ENCODE measurements around the gene WDR93. TPM values are rescaled to one million over a fixed set of nuclear protein-coding genes. Genes with fewer than 3 reads are reported as not detected.

The WDR93 gene
- total RNA-seq, 1 experiment from 2014 or later, result 0.33 TPM

- Mint-ChIP-seq H3K4me3 (ENCODE audit: unreplicated experiment) (no peak overlapping the region), H3K4me1 (ENCODE audit: insufficient read depth, unreplicated experiment) (no peaks in the 10 kb centered on the region), H3K9me3 (ENCODE audit: unreplicated experiment) (no peaks in the 10 kb centered on the region), H3K27me3 (ENCODE audit: insufficient read depth, unreplicated experiment) (no peaks in the 10 kb centered on the region), H3K27ac (ENCODE audit: low read depth, unreplicated experiment) (no peak overlapping the region), H3K36me3 (ENCODE audit: insufficient read depth, unreplicated experiment) (no peaks in the 10 kb centered on the region)
- no TSS peak for BruUV-seq (replicated peaks)
- CTCF ChIA-PET, result interaction anchor here (0.7 to 1.4 kb wide), 3 partner anchors 12 to 133 kb away, joined by 3 to 8 read pairs (median 3); no protein-coding TSS in a partner anchor
- no peak for TF ChIP-seq CTCF (IDR thresholded peaks at IDR 0.05; ENCODE audit: unreplicated experiment)
- intact Hi-C loops (cut with micrococcal nuclease), result no loop called here
- POLR2A ChIA-PET, result no interaction called here
- DNase-seq (ENCODE audit: unreplicated experiment), result no peak
Observed at GRCh38 chr15:89728254-89728653, 37.6 kb downstream of the WDR93 start.

GRCh38 chr15:89731275-89731674 is 40.7 kb downstream of the WDR93 start:
- H3K4me1 Mint-ChIP-seq (ENCODE audit: insufficient read depth, unreplicated experiment), result no peaks in the 10 kb centered on the region
- intact Hi-C loops (cut with micrococcal nuclease), result loop anchor here (10.0 kb wide), 1 partner anchor 86 kb away; no protein-coding TSS in a partner anchor
- H3K4me3 Mint-ChIP-seq (ENCODE audit: unreplicated experiment), result no peak overlapping the region
- POLR2A ChIA-PET, result no interaction called here
- no peak for TF ChIP-seq CTCF (IDR thresholded peaks at IDR 0.05; ENCODE audit: unreplicated experiment)
- no peaks in the 10 kb centered on the region for H3K9me3 Mint-ChIP-seq (ENCODE audit: unreplicated experiment)
- no peak overlapping the region for H3K27ac Mint-ChIP-seq (ENCODE audit: low read depth, unreplicated experiment)
- DNase-seq (ENCODE audit: unreplicated experiment), result no peak
- no peaks in the 10 kb centered on the region for H3K36me3 Mint-ChIP-seq (ENCODE audit: insufficient read depth, unreplicated experiment)
- no TSS peak for BruUV-seq (replicated peaks)
- H3K27me3 Mint-ChIP-seq (ENCODE audit: insufficient read depth, unreplicated experiment), result peaks cover 30% of the 10 kb centered on the region
- CTCF ChIA-PET, result interaction anchor here (0.6 to 1.5 kb wide), 4 partner anchors 9 to 148 kb away, joined by 3 to 14 read pairs (median 5); no protein-coding TSS in a partner anchor

- POLR2A ChIA-PET, result interaction anchor here (0.6 to 0.9 kb wide), 3 partner anchors 12 to 180 kb away, joined by 3 read pairs; partner anchors contain the start of gene ARPIN
- Mint-ChIP-seq H3K4me3 (ENCODE audit: unreplicated experiment) (no peak overlapping the region), H3K4me1 (ENCODE audit: insufficient read depth, unreplicated experiment) (no peaks in the 10 kb centered on the region), H3K27me3 (ENCODE audit: insufficient read depth, unreplicated experiment) (peaks cover 38% of the 10 kb centered on the region), H3K36me3 (ENCODE audit: insufficient read depth, unreplicated experiment) (no peaks in the 10 kb centered on the region), H3K27ac (ENCODE audit: low read depth, unreplicated experiment) (no peak overlapping the region), H3K9me3 (ENCODE audit: unreplicated experiment) (no peaks in the 10 kb centered on the region)
- BruUV-seq (replicated peaks), result no TSS peak
- CTCF ChIA-PET, result interaction anchor here (0.7 to 1.5 kb wide), 5 partner anchors 8 to 809 kb away, joined by 3 to 14 read pairs (median 6); no protein-coding TSS in a partner anchor
- no peak for TF ChIP-seq CTCF (IDR thresholded peaks at IDR 0.05; ENCODE audit: unreplicated experiment)
- intact Hi-C loops (cut with micrococcal nuclease), result loop anchor here (10.0 kb wide), 1 partner anchor 88 kb away; no protein-coding TSS in a partner anchor
- DNase-seq (ENCODE audit: unreplicated experiment), result no peak
Observed at GRCh38 chr15:89732451-89733172, 42.0 kb downstream of the WDR93 start.

GRCh38 chr15:89735773-89736172 is 45.2 kb downstream of the WDR93 start:
- CTCF ChIA-PET, result interaction anchor here (0.8 kb wide), 1 partner anchor 280 kb away, joined by 3 read pairs; no protein-coding TSS in a partner anchor
- no peak for TF ChIP-seq CTCF (IDR thresholded peaks at IDR 0.05; ENCODE audit: unreplicated experiment)
- peaks cover 38% of the 10 kb centered on the region for H3K27me3 Mint-ChIP-seq (ENCODE audit: insufficient read depth, unreplicated experiment)
- no peaks in the 10 kb centered on the region for H3K4me1 Mint-ChIP-seq (ENCODE audit: insufficient read depth, unreplicated experiment)
- no peaks in the 10 kb centered on the region for H3K9me3 Mint-ChIP-seq (ENCODE audit: unreplicated experiment)
- POLR2A ChIA-PET, result no interaction called here
- intact Hi-C loops (cut with micrococcal nuclease), result loop anchor here (10.0 kb wide), 1 partner anchor 91 kb away; no protein-coding TSS in a partner anchor
- no peak for DNase-seq (ENCODE audit: unreplicated experiment)
- no peak overlapping the region for H3K4me3 Mint-ChIP-seq (ENCODE audit: unreplicated experiment)
- no peaks in the 10 kb centered on the region for H3K36me3 Mint-ChIP-seq (ENCODE audit: insufficient read depth, unreplicated experiment)
- BruUV-seq (replicated peaks), result no TSS peak
- no peak overlapping the region for H3K27ac Mint-ChIP-seq (ENCODE audit: low read depth, unreplicated experiment)

Data from MCF 10A (cell line).